ENCODE measurements around the gene ABHD12.

Gene ABHD12

GRCh38 chr20:25301357-25301920 is 89.2 kb downstream of the ABHD12 start:
- no peaks in the 10 kb centered on the region for H3K36me3 ChIP-seq (ENCODE audit: low read length)
- H3K27ac ChIP-seq (ENCODE audit: low read depth, low read length) = no peak overlapping the region
- H3K4me2 ChIP-seq (ENCODE audit: low read depth, low read length, poor library complexity, severe bottlenecking) = no peak overlapping the region
- H3K9me3 ChIP-seq (ENCODE audit: insufficient read depth, low read length) = no peaks in the 10 kb centered on the region
- no peak overlapping the region for H3K4me3 ChIP-seq (ENCODE audit: insufficient read depth, low read length, poor library complexity, severe bottlenecking)
- H3K27me3 ChIP-seq (ENCODE audit: low read length) = no peaks in the 10 kb centered on the region
- no peak for TF ChIP-seq CTCF (IDR thresholded peaks at IDR 0.05; ENCODE audit: insufficient read depth, low read length, poor library complexity, severe bottlenecking)
- H3K9me2 ChIP-seq (replicated peaks; ENCODE audit: insufficient read depth, low read length) = no peaks in the 10 kb centered on the region
- no peaks in the 10 kb centered on the region for H3K79me2 ChIP-seq (ENCODE audit: insufficient read depth, low read length)
- no peaks in the 10 kb centered on the region for H3F3A ChIP-seq (ENCODE audit: insufficient read depth)
- no peak overlapping the region for H3K9ac ChIP-seq (ENCODE audit: low read length)
- no peak overlapping the region for H2AFZ ChIP-seq (ENCODE audit: low read depth, low read length, severe bottlenecking)
- H4K20me1 ChIP-seq (ENCODE audit: low read depth, low read length) = no peaks in the 10 kb centered on the region

GRCh38 chr20:25300496-25301170 is 90.0 kb downstream of the ABHD12 start:
- H3K27ac ChIP-seq (ENCODE audit: low read depth, low read length) = no peak overlapping the region
- no peaks in the 10 kb centered on the region for H3K27me3 ChIP-seq (ENCODE audit: low read length)
- H4K20me1 ChIP-seq (ENCODE audit: low read depth, low read length) = no peaks in the 10 kb centered on the region
- no peaks in the 10 kb centered on the region for H3K9me3 ChIP-seq (ENCODE audit: insufficient read depth, low read length)
- H3F3A ChIP-seq (ENCODE audit: insufficient read depth) = no peaks in the 10 kb centered on the region
- H3K4me3 ChIP-seq (ENCODE audit: insufficient read depth, low read length, poor library complexity, severe bottlenecking) = no peak overlapping the region
- H3K36me3 ChIP-seq (ENCODE audit: low read length) = no peaks in the 10 kb centered on the region
- no peak overlapping the region for H3K9ac ChIP-seq (ENCODE audit: low read length)
- H3K4me2 ChIP-seq (ENCODE audit: low read depth, low read length, poor library complexity, severe bottlenecking) = no peak overlapping the region
- no peaks in the 10 kb centered on the region for H3K9me2 ChIP-seq (replicated peaks; ENCODE audit: insufficient read depth, low read length)
- no peak for TF ChIP-seq EZH2phosphoT487 (conservative IDR thresholded peaks at IDR 0.05; ENCODE audit: low read length)
- no peak for TF ChIP-seq CTCF (IDR thresholded peaks at IDR 0.05; ENCODE audit: insufficient read depth, low read length, poor library complexity, severe bottlenecking)
- no peak overlapping the region for H2AFZ ChIP-seq (ENCODE audit: low read depth, low read length, severe bottlenecking)
- no peaks in the 10 kb centered on the region for H3K79me2 ChIP-seq (ENCODE audit: insufficient read depth, low read length)

GRCh38 chr20:25299806-25300205 is 90.8 kb downstream of the ABHD12 start:
- TF ChIP-seq CTCF (IDR thresholded peaks at IDR 0.05; ENCODE audit: insufficient read depth, low read length, poor library complexity, severe bottlenecking) = no peak
- no peak for TF ChIP-seq EZH2phosphoT487 (conservative IDR thresholded peaks at IDR 0.05; ENCODE audit: low read length)
- H3K27ac ChIP-seq (ENCODE audit: low read depth, low read length) = no peak overlapping the region
- H4K20me1 ChIP-seq (ENCODE audit: low read depth, low read length) = no peaks in the 10 kb centered on the region
- no peak overlapping the region for H3K9ac ChIP-seq (ENCODE audit: low read length)
- no peak overlapping the region for H2AFZ ChIP-seq (ENCODE audit: low read depth, low read length, severe bottlenecking)
- no peak overlapping the region for H3K4me3 ChIP-seq (ENCODE audit: insufficient read depth, low read length, poor library complexity, severe bottlenecking)
- no peaks in the 10 kb centered on the region for H3K9me3 ChIP-seq (ENCODE audit: insufficient read depth, low read length)
- H3K79me2 ChIP-seq (ENCODE audit: insufficient read depth, low read length) = no peaks in the 10 kb centered on the region
- no peaks in the 10 kb centered on the region for H3K27me3 ChIP-seq (ENCODE audit: low read length)
- no peaks in the 10 kb centered on the region for H3F3A ChIP-seq (ENCODE audit: insufficient read depth)
- H3K36me3 ChIP-seq (ENCODE audit: low read length) = no peaks in the 10 kb centered on the region
- no peak overlapping the region for H3K4me2 ChIP-seq (ENCODE audit: low read depth, low read length, poor library complexity, severe bottlenecking)
- no peaks in the 10 kb centered on the region for H3K9me2 ChIP-seq (replicated peaks; ENCODE audit: insufficient read depth, low read length)

All from SU-DHL-6 (cell line).